ENCODE results near the gene CCDC183.
"Not testable (repeated sequence)": the region's sequence is repeated elsewhere in the genome, so short reads cannot be mapped to it uniquely, and the experiment has no call there.

CCDC183 gene

DNA sequence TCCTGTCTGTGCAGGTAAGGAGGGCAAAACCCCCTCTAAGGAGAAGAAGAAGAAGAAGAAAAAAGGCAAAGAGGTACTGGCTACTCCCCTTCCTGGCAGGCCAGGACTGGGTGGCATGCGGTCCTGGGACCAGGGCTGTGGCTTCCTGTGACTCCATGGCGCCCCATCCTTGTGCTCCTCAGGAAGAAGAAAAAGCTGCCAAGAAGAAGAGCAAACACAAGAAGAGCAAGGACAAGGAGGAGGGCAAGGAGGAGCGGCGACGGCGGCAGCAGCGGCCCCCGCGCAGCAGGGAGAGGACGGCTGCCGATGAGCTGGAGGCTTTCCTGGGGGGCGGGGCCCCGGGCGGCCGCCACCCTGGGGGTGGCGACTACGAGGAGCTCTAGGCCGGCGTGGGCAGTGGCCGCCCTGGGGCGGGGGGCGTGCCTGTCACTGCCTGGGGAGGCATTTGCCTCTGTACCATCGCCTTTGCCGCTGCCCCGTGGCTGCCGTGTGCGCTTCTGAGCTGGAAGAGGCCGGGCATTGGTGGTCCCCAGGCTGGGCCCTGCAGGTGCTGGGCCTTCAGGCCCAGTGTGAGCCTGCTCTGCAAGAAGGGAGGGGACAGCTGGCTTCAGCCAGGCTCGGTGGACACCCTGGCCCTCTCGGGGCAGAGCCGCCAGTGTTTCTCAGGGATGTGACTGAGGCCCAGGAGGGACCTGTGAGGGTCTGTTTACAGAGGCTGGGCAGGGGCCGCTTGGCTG is 44.2 kb downstream of the CCDC183 start:
- H3K9ac ChIP-seq (ENCODE audit: low read depth, low read length): no peak overlapping the region
- peak overlapping the region; percentile 89 for H3K4me2 ChIP-seq (ENCODE audit: low read length)
- no peaks in the 10 kb centered on the region for H3K27me3 ChIP-seq (ENCODE audit: control insufficient read depth, insufficient read depth, low read length)
- no peak overlapping the region for H3K4me3 ChIP-seq (ENCODE audit: low read length)
- H3K4me1 ChIP-seq (ENCODE audit: control insufficient read depth, insufficient read depth, low read length): peaks cover 44% of the 10 kb centered on the region
- no peaks in the 10 kb centered on the region for H3K9me3 ChIP-seq (replicated peaks; ENCODE audit: low read length)
- peaks cover 12% of the 10 kb centered on the region for H3K36me3 ChIP-seq (ENCODE audit: insufficient read depth, low read length)

DNA sequence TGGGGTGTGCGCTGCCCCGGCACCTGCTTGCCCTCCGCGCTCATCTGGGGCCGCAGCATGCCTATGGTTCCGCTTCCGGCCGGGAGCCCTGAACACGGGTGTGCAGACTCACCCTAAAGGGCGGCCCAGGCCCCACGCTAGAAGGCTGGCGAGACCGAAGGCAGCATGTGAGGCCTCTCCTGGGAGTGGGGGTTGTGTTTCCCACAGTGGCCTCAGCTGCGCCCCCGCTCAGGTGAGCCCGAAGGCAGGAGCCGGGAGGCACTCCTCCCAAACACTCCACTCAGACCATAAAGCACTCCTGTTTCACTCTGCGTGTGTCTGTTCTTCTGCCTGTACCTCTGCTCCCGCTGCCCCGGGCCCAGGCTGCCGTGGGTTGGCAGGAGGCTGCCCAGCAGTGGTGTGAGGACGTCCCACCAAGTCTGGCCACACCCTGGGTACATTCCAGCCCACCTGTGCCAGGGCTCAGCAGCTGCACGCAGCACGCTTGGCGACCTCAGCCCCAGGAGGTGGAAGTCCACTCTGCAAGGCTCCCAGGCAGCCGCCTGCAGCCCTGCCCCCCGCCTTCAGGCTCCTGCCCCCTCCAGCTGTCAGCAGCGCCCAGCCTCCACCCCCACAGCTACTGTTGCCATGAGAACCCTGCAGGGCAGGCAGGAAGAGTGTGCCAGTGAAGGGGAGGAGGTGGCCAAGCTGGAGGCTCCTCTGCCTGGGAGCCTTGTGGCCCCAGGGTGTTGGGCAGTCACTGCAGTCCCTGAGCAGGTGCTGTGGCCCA is 44.9 kb downstream of the CCDC183 start:
- peaks cover 12% of the 10 kb centered on the region for H3K36me3 ChIP-seq (ENCODE audit: insufficient read depth, low read length)
- no peaks in the 10 kb centered on the region for H3K27me3 ChIP-seq (ENCODE audit: control insufficient read depth, insufficient read depth, low read length)
- H3K4me1 ChIP-seq (ENCODE audit: control insufficient read depth, insufficient read depth, low read length): peaks cover 44% of the 10 kb centered on the region
- H3K9me3 ChIP-seq (replicated peaks; ENCODE audit: low read length): no peaks in the 10 kb centered on the region
- H3K9ac ChIP-seq (ENCODE audit: low read depth, low read length): no peak overlapping the region
- peak overlapping the region; percentile 89 for H3K4me2 ChIP-seq (ENCODE audit: low read length)
- H3K4me3 ChIP-seq (ENCODE audit: low read length): peak overlapping the region; percentile 18

DNA sequence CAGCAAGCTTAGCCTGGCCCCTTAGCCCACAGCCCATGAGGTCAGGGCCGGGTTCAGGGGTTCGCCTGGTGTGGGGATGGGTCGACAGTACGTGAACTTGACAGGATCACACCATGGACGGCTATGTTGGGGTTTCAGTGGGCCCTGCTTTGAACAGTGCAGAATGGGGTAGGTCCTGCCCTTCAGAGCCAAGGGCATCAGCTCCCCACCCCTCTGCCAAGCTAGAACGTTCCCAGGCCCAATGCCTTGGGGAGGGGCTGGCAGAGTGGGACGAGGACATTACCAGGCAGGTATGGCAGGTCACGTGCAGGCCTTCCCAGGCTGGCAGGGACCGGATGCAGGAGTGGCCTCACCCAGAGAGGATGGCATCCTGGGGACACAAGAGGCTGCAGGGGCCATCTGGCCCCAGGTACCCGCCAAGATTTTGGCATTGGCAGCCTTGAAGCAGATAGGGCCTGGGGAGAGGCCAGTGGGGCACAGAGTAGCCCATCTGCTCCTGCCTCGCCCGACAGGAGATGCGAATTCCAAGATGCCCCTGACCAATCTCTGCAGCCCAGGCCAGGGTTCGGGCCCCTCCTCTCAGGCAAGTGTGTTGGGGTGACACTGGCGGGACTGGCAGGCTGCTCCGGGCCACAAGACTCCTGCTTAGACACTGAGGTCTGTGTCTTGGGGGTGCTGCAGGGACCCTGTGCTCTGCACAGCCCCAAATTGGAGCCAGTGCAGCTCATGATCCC is 45.7 kb downstream of the CCDC183 start:
- H3K9ac ChIP-seq (ENCODE audit: low read depth, low read length); H3K27me3 ChIP-seq (ENCODE audit: control insufficient read depth, insufficient read depth, low read length); H3K9me3 ChIP-seq (replicated peaks; ENCODE audit: low read length): not testable (repeated sequence)
- Histone ChIP-seq H3K4me3 (ENCODE audit: low read length) (peak overlapping the region; percentile 76), H3K4me2 (ENCODE audit: low read length) (peak overlapping the region; percentile 89), H3K4me1 (ENCODE audit: control insufficient read depth, insufficient read depth, low read length) (peaks cover 44% of the 10 kb centered on the region), H3K36me3 (ENCODE audit: insufficient read depth, low read length) (peaks cover 12% of the 10 kb centered on the region)

DNA sequence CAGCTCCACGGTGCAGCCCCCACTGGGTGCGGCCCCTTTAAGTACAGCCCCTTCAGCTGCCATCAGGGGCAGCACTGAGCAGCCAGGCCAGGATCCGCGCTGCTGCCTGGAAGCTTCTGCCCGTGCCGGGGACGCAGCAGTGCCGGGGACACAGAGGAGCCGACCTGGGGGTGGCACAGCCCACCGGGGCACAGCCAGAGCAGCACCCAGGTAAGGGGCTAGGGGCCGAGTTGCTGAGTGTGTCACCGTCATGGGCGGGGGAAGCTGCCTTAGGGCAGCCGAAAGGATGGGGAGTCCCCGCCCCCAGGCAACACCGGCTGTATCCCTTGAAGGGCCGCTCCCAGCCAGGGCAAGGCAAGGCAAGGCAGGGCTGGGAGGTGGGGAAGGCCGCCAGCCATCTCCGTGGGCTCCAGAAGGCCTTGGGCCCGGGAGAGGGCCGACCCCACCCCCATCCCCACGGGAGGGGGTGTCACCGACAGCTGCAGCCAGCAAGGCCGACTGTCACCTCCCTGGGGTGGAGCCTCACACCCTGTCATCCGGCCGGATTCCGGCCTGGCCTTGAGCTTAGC is 46.3 kb downstream of the CCDC183 start, which contains the start of gene AJM1:
AJM1 (plus strand) TSS at position 99 of the 569 bp plus-strand sequence. CDS start 1,937 bp downstream, outside the sequence.
- peaks cover 12% of the 10 kb centered on the region for H3K36me3 ChIP-seq (ENCODE audit: insufficient read depth, low read length)
- peak within 1 kb of the TSS; percentile 89 for H3K4me2 ChIP-seq (ENCODE audit: low read length)
- not testable (repeated sequence) for H3K9me3 ChIP-seq (replicated peaks; ENCODE audit: low read length); H3K27me3 ChIP-seq (ENCODE audit: control insufficient read depth, insufficient read depth, low read length)
- peak within 1 kb of the TSS; percentile 62 for H3K9ac ChIP-seq (ENCODE audit: low read depth, low read length)
- peak within 1 kb of the TSS; percentile 76 for H3K4me3 ChIP-seq (ENCODE audit: low read length)
- peaks cover 44% of the 10 kb centered on the region for H3K4me1 ChIP-seq (ENCODE audit: control insufficient read depth, insufficient read depth, low read length)

DNA sequence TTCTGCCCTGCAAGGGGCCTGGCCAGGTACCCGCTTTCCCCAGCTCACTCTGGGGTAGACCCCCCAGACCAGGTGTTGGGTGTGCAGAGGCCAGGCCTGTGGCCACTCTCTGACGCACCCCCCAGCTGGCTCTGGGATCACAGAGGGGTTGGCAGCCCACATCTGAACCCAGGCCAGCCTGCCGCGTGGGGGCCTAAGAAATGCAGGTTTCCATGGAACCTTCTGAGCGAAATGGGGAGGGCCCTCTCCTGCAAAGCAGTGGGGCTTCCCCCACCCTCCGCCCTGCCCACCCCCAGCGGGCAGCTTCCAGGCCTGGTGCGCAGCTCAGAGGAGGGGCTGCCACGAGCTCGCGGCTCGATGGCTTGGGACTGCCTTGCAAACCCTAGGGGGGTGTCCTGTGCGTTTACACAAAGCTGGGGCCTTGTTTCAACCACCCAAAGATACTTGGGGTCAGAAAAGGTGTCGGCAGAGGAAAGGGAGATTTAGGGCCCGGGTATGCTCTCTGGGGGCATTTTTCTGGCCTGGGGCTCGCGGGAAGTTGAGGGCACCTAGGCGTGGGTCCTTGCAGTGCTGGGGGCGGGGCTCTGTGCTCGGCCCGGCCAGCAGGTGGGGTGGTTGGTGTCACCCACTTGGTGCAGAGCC is 47.1 kb downstream of the CCDC183 start:
- not testable (repeated sequence) for H3K9me3 ChIP-seq (replicated peaks; ENCODE audit: low read length); H3K9ac ChIP-seq (ENCODE audit: low read depth, low read length); H3K27me3 ChIP-seq (ENCODE audit: control insufficient read depth, insufficient read depth, low read length)
- Histone ChIP-seq H3K4me1 (ENCODE audit: control insufficient read depth, insufficient read depth, low read length) (peaks cover 51% of the 10 kb centered on the region), H3K4me3 (ENCODE audit: low read length) (peak overlapping the region; percentile 13), H3K4me2 (ENCODE audit: low read length) (peak overlapping the region; percentile 58), H3K36me3 (ENCODE audit: insufficient read depth, low read length) (peaks cover 12% of the 10 kb centered on the region)

DNA sequence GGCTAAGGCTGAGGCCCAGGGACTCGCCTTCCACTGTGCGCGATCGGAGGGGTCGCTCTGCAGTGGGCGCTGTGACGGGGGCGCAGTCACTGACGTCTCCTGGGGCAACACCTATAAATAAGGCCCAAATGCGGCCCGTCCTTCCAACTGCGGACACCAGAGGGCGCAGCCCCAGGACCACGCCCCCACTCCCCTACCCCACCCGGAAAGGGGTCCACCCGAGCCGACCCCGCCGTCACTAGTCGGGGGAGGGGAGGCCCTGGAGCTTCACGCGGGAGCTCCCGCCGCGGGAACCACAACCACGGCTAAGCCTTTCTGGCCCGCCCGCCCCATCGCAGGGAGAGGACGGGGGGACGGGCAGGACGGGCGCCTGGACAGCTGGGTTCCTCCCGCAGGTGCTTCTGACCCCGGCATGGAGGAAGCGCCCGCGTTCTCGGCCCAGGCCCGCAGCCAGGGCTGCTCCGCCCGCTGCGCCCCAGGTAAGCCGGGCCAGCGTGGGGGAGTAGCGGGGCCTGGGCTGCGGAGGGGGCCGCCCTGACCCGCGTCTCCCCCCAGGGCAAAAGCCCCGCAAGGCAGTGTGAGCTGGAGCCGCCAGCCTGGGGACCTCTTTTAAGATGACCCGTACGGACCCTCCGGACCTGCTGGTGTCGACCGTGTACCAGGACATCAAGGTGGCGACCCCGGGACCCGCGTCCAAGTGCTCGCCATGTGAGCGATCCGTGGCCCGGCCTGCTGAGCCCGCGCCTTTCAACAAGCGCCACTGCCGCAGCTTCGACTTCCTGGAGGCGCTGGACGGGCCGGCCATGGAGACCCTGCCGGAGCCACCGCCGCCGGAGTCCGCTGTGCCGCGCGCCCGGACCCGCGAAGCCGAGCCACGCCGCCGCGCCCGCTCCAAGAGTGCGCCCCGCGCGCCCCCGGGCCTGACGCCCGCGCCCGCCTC is 47.9 kb downstream of the CCDC183 start:
- H3K4me1 ChIP-seq (ENCODE audit: control insufficient read depth, insufficient read depth, low read length): peaks cover 51% of the 10 kb centered on the region
- H3K27me3 ChIP-seq (ENCODE audit: control insufficient read depth, insufficient read depth, low read length); H3K4me3 ChIP-seq (ENCODE audit: low read length); H3K9me3 ChIP-seq (replicated peaks; ENCODE audit: low read length); H3K4me2 ChIP-seq (ENCODE audit: low read length); H3K9ac ChIP-seq (ENCODE audit: low read depth, low read length): not testable (repeated sequence)
- H3K36me3 ChIP-seq (ENCODE audit: insufficient read depth, low read length): peaks cover 11% of the 10 kb centered on the region

DNA sequence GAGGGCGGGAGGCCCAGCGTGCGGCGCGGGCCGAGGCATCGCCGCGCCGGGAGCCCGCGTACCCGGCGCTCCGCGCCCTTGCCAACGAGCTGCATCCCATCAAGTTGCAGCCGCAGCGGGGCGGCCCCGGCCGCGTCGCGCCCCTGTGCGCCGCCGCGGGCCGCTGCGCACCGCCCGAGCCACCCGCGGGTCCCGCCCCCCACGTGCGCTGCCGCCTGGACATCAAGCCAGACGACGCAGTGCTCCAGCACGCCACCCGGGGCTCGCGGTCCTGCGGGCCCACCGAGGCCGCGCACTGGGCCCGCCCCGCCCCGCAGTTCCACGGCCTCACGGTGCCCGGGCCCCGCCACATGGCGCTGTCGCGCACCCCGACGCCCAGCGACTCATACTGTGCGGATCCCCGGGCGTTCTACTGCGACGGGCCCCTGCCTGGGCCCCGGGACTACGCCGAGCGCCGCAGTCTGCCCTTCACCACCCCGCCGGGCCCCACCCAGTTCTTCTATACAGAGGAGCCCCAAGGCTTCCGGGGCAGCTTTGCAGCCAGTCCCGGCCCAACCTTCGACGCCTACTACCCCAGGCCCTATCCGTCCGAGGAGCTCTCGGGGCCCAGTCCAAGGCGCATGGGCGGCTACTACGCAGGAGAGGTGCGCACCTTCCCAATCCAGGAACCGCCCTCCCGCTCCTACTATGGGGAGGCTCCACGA is 48.8 kb downstream of the CCDC183 start:
- Histone ChIP-seq H3K9me3 (replicated peaks; ENCODE audit: low read length) (no peaks in the 10 kb centered on the region), H3K4me1 (ENCODE audit: control insufficient read depth, insufficient read depth, low read length) (peaks cover 45% of the 10 kb centered on the region), H3K27me3 (ENCODE audit: control insufficient read depth, insufficient read depth, low read length) (peaks cover 4% of the 10 kb centered on the region), H3K4me2 (ENCODE audit: low read length) (no peak overlapping the region), H3K9ac (ENCODE audit: low read depth, low read length) (no peak overlapping the region), H3K4me3 (ENCODE audit: low read length) (no peak overlapping the region), H3K36me3 (ENCODE audit: insufficient read depth, low read length) (peaks cover 3% of the 10 kb centered on the region)

DNA sequence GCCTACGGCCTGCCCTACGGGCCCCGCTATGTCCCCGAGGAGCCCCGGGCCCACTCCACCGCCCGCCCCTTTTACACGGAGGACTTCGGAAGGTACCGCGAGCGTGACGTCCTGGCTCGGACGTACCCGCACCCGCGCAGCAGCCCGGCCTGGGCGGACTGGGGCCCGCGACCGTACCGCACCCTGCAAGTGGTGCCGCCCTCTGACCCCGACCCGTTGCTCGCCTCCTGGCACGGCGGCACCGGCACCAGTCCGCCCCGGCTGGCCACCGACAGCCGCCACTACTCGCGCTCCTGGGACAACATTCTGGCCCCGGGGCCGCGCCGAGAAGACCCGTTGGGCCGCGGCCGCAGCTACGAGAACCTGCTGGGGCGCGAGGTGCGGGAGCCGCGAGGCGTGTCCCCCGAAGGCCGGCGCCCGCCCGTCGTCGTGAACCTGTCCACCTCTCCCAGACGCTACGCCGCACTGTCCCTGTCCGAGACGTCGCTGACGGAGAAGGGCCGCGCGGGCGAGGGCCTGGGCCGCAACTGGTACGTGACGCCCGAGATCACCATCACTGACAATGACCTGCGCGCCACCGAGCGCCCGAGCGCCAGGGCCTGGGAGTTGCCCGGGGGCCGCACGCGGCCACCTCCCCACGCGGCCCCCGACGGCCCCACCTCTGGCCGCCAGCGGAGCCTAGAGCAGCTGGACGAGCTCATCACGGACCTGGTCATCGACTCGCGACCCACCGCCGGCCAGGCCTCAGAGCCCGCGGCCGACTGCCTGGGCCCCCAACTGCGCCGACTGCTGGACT is 49.5 kb downstream of the CCDC183 start:
- H3K4me2 ChIP-seq (ENCODE audit: low read length): no peak overlapping the region
- no peak overlapping the region for H3K9ac ChIP-seq (ENCODE audit: low read depth, low read length)
- no peaks in the 10 kb centered on the region for H3K9me3 ChIP-seq (replicated peaks; ENCODE audit: low read length)
- no peak overlapping the region for H3K4me3 ChIP-seq (ENCODE audit: low read length)
- peaks cover 5% of the 10 kb centered on the region for H3K36me3 ChIP-seq (ENCODE audit: insufficient read depth, low read length)
- H3K4me1 ChIP-seq (ENCODE audit: control insufficient read depth, insufficient read depth, low read length): peaks cover 45% of the 10 kb centered on the region
- H3K27me3 ChIP-seq (ENCODE audit: control insufficient read depth, insufficient read depth, low read length): peaks cover 4% of the 10 kb centered on the region

DNA sequence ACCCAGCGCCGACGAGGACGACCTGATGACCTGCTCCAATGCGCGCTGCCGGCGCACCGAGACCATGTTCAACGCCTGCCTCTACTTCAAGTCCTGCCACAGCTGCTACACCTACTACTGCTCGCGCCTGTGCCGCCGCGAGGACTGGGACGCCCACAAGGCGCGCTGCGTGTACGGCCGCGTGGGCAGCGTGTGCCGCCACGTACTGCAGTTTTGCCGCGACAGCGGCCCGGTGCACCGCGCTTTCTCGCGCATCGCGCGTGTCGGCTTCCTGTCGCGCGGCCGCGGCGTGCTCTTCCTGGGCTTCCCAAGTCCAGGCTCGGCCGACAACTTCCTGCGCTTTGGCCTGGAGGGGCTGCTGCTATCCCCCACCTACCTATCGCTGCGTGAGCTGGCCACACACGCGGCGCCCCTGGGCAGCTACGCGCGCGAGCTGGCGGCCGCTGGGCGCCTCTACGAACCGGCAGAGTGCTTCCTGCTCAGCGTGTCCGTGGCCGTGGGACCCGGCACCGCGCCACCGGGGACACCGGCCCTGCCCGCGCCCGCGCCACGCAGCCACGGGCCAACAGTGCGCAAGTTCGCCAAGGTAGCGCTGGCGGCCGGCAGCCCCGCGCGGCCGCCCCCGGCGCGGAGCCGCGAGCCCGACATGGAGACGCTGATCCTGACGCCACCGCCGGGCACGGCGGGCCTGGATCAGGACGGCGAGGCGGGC is 50.4 kb downstream of the CCDC183 start:
- H3K4me1 ChIP-seq (ENCODE audit: control insufficient read depth, insufficient read depth, low read length): peaks cover 38% of the 10 kb centered on the region
- H3K9me3 ChIP-seq (replicated peaks; ENCODE audit: low read length): no peaks in the 10 kb centered on the region
- H3K4me3 ChIP-seq (ENCODE audit: low read length): peak overlapping the region; percentile 34
- H3K36me3 ChIP-seq (ENCODE audit: insufficient read depth, low read length): peaks cover 5% of the 10 kb centered on the region
- H3K9ac ChIP-seq (ENCODE audit: low read depth, low read length): no peak overlapping the region
- H3K27me3 ChIP-seq (ENCODE audit: control insufficient read depth, insufficient read depth, low read length): peaks cover 4% of the 10 kb centered on the region
- H3K4me2 ChIP-seq (ENCODE audit: low read length): no peak overlapping the region
